Adipocyte (in vitro differentiated cells): ENCODE data around the gene TMEM154.

ENCODE experiments used
- DNase-seq: peaks from one replicate; pipeline ENCODE4 v3.0.0-alpha.2; 2015; ENCODE audit warnings: low read depth
- H3K27me3 ChIP-seq: replicated peaks from 2 replicates; pipeline ENCODE4 v1.7.0; 2013; ENCODE audit warnings: mild to moderate bottlenecking, low read length, moderate library complexity; ENCODE audit not compliant: control insufficient read depth, insufficient read depth
- H3K36me3 ChIP-seq: 2 replicates; pipeline ENCODE4 v1.7.0; 2013; ENCODE audit warnings: low read length, mild to moderate bottlenecking, moderate library complexity; ENCODE audit not compliant: control insufficient read depth, insufficient read depth, severe bottlenecking
- H3K4me1 ChIP-seq: 2 replicates; pipeline ENCODE4 v1.7.0; 2013; ENCODE audit warnings: mild to moderate bottlenecking, low read length, moderate library complexity; ENCODE audit not compliant: control insufficient read depth, insufficient read depth
- H3K4me3 ChIP-seq: 2 replicates; pipeline ENCODE4 v1.7.0; 2013; ENCODE audit warnings: mild to moderate bottlenecking, low read length, moderate library complexity
- H3K9ac ChIP-seq: 2 replicates; pipeline ENCODE4 v1.7.0; 2013; ENCODE audit warnings: mild to moderate bottlenecking, low read length, moderate library complexity
- H3K9me3 ChIP-seq: 2 replicates; pipeline ENCODE4 v1.7.0; 2013; ENCODE audit warnings: mild to moderate bottlenecking, low read length, moderate library complexity; ENCODE audit not compliant: control insufficient read depth

The TMEM154 gene

DNA sequence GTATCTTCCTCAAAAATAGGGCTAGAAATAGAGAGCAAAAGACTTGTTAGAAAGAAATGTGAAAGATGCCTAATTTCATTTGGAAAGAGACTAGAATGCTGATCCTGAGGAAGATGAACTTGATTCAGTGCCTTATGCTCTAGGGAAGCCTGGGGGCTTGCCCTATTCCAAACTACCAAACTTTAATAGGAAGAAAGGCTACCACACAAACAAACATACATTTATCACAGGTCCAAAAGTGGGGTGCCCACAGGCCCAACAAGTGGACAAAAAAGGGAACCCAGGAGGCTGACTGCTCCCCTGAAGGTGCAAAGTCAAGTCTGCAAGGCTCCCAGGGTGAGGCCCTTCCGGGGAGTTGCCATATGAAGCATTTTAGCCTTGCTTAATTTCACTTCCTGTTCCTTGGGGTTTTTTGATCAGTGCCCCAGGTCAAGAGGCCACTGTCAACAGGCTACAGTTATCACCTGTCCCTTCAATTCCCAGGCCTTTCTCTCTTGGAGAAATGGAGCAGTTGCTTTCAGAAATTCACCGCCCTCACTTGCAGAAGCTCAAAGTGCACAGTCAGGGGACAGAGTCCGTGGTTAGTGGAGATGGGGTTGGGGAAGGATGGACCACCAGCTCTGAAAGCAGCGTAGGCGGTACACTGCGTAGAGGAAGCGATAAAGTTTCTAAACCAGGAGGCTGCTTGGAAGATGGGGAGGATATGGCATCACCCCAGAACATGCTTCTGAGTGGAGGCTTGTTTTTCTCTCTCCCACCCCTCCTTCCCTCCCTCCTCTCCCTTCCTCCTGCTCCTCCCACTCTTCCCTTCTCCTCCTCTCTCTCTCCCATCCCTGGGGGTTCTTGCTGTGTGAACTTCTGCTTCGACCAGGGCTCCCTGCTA lies 36.4 kb downstream of the TMEM154 start:
- Histone ChIP-seq H3K27me3 (no peaks in the 10 kb centered on the region), H3K4me3 (no peak overlapping the region), H3K4me1 (no peaks in the 10 kb centered on the region), H3K9me3 (no peaks in the 10 kb centered on the region), H3K36me3 (no peaks in the 10 kb centered on the region), H3K9ac (no peak overlapping the region)
- no peak for DNase-seq

DNA sequence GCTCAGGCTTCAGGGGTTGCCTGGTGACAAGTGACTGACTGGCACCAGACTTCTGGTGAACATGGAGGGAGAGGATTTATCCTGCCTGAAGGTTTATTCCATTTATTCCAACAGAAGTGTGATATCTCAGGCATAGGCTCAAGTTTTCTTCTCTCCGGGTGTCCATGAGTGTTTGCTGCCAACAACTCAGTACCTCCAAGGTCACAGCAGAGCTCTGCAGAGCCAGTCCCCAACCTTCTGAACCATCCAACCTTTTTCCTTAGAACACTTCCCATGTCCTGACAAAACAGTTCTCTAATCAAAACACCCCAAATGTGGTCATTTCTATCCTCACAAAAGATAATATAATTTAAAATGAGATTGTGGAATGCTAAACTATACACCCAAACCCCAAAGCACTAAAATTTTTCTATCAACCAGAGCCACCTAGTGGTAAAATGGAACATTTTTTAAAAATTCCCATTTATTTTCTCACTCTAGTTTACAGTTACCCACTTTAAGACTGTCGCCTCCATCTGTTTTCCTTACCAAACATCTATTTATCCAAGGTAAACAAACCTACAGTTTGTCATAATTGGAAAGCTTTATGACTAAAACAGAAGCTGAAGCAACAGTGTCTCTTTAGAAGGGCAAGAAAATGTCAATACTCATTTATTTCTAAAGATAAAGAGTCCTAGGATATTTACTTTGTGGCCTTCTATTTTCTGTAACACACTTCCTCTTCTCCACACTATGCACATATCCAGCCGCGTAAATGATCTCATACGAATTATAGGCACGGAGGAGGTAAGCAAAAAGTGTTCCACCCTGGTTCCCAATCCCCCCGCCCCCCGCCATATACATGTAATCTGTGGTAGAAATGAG lies 39.5 kb downstream of the TMEM154 start:
- Histone ChIP-seq H3K9me3 (no peaks in the 10 kb centered on the region), H3K4me1 (no peaks in the 10 kb centered on the region), H3K9ac (no peak overlapping the region), H3K36me3 (no peaks in the 10 kb centered on the region), H3K27me3 (no peaks in the 10 kb centered on the region), H3K4me3 (no peak overlapping the region)
- peak; percentile 71 for DNase-seq

DNA sequence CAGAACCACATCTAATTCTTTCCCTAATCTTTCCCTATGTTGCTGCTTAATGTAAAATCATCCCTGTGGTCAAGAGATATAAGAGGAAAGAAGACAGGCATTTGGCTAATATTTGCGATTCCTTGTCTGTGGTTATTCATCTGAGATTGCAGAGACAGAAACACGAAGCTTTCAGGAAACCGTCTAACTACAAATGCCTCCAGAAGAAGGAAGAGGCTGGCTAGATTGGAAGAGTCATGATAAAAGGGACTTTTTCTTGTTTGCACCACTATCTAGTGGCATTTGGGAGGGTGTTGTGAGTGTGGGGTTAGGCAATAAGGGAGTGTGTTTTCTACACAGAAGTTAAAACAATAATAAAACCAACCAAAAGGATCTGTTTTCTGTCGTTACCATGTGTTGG lies 43.9 kb downstream of the TMEM154 start:
- Histone ChIP-seq H3K4me1 (no peaks in the 10 kb centered on the region), H3K27me3 (no peaks in the 10 kb centered on the region), H3K9me3 (no peaks in the 10 kb centered on the region), H3K9ac (no peak overlapping the region), H3K4me3 (no peak overlapping the region), H3K36me3 (no peaks in the 10 kb centered on the region)
- DNase-seq, result no peak

DNA sequence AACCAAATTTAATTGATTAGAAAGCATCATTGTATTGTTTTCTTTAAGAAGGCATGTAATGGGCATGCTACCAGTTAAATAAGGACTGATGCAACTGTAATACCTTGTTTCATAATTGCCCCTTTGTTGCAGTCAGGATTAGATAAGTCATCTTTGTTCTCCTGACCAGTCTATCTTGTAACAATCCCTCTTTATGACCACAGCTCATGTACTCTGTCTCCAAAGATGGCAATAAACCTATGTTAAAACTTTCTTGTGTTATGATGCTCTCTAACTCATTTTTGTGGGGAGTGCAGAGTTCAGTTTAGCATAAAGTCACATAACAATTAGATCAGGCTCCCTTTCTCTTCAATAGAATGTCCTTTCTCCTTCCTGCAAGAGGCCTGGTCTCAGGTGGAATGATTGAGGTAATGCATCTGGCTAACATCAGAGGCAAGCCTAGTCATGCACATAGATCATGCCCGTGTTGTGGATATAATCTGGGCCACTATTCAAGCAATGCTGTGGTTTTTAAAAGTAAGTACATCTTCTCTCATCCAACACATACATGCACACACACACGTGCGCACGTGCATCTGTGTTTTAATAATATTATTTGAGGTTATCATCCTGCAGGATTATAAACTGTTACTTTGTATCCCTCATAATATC lies 45.6 kb downstream of the TMEM154 start:
- no peaks in the 10 kb centered on the region for H3K4me1 ChIP-seq
- H3K36me3 ChIP-seq, result no peaks in the 10 kb centered on the region
- H3K4me3 ChIP-seq, result no peak overlapping the region
- H3K9ac ChIP-seq, result no peak overlapping the region
- no peaks in the 10 kb centered on the region for H3K9me3 ChIP-seq
- H3K27me3 ChIP-seq, result no peaks in the 10 kb centered on the region
- DNase-seq, result no peak

DNA sequence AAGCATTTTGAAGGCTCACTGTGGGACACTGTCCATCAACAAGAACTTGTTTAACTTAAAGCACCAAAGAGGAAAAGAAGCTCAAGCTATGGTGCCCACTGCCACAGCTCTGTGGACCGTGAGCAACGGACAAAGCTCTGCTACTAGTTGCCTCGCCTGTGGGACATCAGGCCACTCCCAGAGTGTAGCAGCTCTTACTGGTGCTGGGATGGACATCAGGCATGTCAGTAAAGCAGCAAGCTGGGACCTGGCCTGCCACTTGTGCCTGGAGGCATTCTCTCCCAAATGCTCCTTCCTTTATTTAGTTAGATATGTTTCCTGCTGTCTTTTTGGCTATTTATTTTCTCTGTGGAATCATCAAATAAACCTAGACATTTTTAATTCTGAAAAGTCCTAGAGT lies 46.7 kb downstream of the TMEM154 start:
- H3K4me3 ChIP-seq, result no peak overlapping the region
- peaks cover under 1% of the 10 kb centered on the region for H3K4me1 ChIP-seq
- no peak overlapping the region for H3K9ac ChIP-seq
- no peaks in the 10 kb centered on the region for H3K9me3 ChIP-seq
- H3K36me3 ChIP-seq, result no peaks in the 10 kb centered on the region
- no peak for DNase-seq
- no peaks in the 10 kb centered on the region for H3K27me3 ChIP-seq

DNA sequence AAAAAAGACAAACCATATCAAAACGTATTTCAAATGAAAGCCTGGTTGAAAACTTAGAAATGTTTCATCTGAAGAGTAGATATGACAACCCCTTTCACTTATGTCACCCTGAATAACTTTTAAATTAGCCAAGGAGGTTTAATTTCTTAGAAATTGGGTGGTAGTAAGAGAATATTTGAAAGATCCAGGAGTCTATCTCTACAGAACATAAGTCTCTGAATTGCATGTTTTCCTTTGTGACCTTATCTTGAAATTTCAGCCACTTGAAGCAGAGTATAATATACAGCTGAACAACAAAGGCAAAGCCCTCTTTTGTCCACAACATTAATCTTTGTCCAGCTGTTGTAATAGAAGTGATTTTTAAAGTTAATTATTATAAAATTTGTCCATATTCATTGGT lies 49.5 kb downstream of the TMEM154 start:
- Histone ChIP-seq H3K4me1 (peaks cover 5% of the 10 kb centered on the region), H3K36me3 (no peaks in the 10 kb centered on the region), H3K9me3 (no peaks in the 10 kb centered on the region), H3K4me3 (no peak overlapping the region), H3K9ac (no peak overlapping the region), H3K27me3 (no peaks in the 10 kb centered on the region)
- DNase-seq, result no peak

DNA sequence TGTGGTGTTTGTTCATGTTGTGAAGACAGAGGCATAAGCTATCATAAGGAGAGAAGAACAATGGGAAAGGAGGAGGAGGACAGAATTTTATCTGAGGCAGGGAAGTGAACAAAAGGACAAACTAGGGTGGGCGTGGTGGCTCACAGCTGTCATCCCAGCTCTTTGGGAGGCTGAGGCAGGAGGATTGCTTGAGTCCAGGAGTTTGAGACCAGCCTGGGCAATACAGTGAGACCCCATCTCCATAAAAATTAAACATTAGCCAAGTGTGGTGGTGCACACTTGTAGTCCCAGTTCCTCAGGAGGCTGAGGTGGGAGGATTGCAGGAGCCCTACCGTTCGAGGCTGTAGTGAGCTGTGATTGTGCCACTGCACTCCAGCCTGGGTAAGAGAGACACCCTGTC lies 49.9 kb downstream of the TMEM154 start:
- H3K4me3 ChIP-seq, result no peak overlapping the region
- H3K27me3 ChIP-seq, result no peaks in the 10 kb centered on the region
- H3K36me3 ChIP-seq, result no peaks in the 10 kb centered on the region
- H3K9me3 ChIP-seq, result no peaks in the 10 kb centered on the region
- no peak overlapping the region for H3K9ac ChIP-seq
- peaks cover 5% of the 10 kb centered on the region for H3K4me1 ChIP-seq
- DNase-seq, result no peak

DNA sequence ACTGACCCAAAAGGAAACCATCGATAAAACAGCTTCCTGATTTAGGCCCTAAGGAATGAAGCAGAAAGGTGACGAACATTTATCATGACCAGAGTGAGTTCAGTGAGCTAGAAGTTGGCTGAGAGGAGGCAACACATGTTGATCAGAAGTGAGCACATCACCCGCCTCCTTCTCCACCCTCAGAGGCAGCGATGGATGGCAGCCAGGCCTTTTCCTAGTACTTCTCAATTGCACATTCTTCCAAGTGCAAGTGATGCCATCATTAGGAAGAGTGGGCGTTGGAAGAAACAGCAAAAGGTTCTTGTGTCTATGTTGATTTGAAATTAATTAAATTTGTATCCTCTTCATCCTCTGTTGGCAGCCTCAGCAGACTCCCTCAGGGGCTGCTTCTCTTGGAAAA lies 51.7 kb downstream of the TMEM154 start:
- Histone ChIP-seq H3K27me3 (no peaks in the 10 kb centered on the region), H3K9ac (no peak overlapping the region), H3K4me1 (peaks cover 5% of the 10 kb centered on the region), H3K36me3 (no peaks in the 10 kb centered on the region), H3K9me3 (no peaks in the 10 kb centered on the region), H3K4me3 (no peak overlapping the region)
- DNase-seq, result no peak

DNA sequence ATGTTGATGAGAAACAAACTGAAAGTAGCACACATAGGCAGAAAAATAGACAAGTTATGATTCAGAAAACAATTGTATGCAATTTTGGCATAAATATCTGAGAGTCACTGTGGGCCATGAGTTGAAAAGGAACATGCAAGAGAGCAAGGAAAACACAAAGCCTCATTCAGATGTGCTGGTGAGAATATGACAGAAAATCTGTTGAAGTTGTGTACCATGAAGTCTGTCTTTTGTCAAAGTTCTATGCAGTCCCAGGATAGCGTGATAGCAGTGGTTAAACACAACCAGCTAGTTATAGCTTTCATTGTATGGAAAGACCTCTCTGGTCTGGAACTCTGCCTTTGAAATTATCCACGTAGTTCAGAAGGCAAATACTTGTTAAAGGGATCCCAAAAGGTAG lies 53.0 kb downstream of the TMEM154 start:
- Histone ChIP-seq H3K4me1 (peaks cover 5% of the 10 kb centered on the region), H3K9me3 (no peaks in the 10 kb centered on the region), H3K9ac (no peak overlapping the region), H3K36me3 (no peaks in the 10 kb centered on the region), H3K4me3 (no peak overlapping the region), H3K27me3 (no peaks in the 10 kb centered on the region)
- DNase-seq, result no peak

DNA sequence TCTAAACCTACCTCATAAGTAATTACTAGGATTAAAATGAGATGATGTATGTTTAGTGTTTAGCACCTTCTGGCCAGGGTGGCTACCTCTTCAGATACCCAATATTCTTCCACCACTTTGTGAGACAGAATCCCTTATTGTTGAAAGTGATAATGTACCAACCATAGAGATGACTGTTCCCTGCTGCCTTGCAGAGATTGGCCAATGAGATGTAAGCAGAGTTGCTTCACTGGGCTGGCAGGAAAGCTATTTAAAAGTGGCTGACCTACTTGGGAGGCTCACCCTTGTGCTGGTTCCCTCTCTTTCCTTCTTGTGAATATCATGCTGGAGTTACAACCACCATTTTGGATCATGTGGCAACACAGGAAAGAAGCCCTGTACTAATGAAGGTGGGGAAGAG lies 58.9 kb downstream of the TMEM154 start:
- H3K4me1 ChIP-seq, result peaks cover 4% of the 10 kb centered on the region
- H3K9me3 ChIP-seq, result no peaks in the 10 kb centered on the region
- no peak overlapping the region for H3K9ac ChIP-seq
- H3K4me3 ChIP-seq, result no peak overlapping the region
- H3K36me3 ChIP-seq, result no peaks in the 10 kb centered on the region
- no peak for DNase-seq
- peaks cover 15% of the 10 kb centered on the region for H3K27me3 ChIP-seq

DNA sequence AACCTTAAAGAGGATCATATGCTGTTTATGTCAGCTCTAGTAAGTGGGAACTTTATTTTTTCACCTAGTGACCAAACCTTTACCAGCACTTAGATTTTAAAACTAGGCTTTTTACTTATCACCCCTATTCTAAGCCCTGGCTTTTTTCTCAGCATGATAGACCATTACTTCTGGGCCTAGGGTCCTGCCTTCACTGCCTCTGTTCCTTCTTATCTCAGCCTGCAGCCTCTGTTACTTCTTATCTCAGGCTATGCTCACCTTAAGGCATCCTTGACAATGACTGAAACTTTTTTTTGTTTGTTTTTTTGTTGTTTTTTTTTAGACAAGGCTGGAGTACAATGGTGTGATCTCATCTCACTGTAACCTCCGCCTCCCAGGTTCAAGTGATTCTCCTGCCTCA lies 59.6 kb downstream of the TMEM154 start:
- no peaks in the 10 kb centered on the region for H3K36me3 ChIP-seq
- peaks cover 4% of the 10 kb centered on the region for H3K4me1 ChIP-seq
- H3K4me3 ChIP-seq, result no peak overlapping the region
- H3K9ac ChIP-seq, result no peak overlapping the region
- DNase-seq, result no peak
- H3K9me3 ChIP-seq, result no peaks in the 10 kb centered on the region
- H3K27me3 ChIP-seq, result peaks cover 18% of the 10 kb centered on the region
